ENCODE data around the gene PRR22.

Gene PRR22

DNA sequence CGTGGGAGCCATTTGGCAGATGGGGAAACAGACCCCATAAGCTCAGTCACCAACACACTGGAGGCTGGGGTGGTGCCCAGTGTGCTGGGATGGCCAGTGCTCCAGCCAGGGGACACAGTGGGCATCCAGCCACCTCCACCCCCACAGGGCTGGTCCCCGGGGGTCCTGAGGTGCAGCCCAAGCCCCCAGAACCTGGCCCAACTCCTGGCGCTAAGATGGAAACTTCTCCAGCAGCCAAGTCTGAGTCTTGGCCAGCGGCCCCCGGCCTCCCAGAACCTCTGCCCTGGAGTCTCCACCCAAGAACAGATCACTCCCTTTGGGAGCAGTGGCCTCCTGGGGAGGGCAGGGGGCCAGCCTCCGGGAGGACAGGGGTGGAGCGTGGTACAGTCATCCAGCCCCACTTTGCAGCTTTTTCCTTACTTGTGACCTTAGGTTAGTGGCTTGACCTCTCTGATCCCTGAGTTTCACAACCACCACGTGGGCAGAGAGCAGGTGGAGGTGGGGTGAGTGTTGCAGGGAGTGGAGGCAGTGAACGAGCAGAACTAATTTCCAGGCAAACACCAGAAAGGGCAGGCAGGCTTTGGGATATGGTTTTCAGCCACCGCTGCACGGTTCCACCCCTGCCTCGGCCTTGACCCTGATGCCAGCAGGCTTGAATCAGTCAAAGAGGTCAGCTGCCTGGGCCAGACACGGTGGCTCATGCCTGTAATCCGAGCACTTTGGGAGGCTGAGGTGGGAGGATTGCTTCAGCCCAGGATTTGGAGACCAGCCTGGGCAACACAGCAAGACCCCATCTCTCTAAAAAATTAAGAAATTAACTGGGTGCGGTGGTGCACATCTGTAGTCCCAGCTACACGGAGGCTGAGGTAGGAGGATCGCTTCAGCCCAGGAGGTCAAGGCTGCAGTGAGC is 16.1 kb upstream of the PRR22 start:
- DNase-seq (ENCODE audit: low read depth), result no peak
- TF ChIP-seq, protein P1, sequence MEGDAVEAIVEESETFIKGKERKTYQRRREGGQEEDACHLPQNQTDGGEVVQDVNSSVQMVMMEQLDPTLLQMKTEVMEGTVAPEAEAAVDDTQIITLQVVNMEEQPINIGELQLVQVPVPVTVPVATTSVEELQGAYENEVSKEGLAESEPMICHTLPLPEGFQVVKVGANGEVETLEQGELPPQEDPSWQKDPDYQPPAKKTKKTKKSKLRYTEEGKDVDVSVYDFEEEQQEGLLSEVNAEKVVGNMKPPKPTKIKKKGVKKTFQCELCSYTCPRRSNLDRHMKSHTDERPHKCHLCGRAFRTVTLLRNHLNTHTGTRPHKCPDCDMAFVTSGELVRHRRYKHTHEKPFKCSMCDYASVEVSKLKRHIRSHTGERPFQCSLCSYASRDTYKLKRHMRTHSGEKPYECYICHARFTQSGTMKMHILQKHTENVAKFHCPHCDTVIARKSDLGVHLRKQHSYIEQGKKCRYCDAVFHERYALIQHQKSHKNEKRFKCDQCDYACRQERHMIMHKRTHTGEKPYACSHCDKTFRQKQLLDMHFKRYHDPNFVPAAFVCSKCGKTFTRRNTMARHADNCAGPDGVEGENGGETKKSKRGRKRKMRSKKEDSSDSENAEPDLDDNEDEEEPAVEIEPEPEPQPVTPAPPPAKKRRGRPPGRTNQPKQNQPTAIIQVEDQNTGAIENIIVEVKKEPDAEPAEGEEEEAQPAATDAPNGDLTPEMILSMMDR (IDR thresholded peaks at IDR 0.05; ENCODE audit: low read length, missing control alignments), result no peak
- no peak overlapping the region for H3K4me3 ChIP-seq (replicated peaks; ENCODE audit: low read depth, low read length)

DNA sequence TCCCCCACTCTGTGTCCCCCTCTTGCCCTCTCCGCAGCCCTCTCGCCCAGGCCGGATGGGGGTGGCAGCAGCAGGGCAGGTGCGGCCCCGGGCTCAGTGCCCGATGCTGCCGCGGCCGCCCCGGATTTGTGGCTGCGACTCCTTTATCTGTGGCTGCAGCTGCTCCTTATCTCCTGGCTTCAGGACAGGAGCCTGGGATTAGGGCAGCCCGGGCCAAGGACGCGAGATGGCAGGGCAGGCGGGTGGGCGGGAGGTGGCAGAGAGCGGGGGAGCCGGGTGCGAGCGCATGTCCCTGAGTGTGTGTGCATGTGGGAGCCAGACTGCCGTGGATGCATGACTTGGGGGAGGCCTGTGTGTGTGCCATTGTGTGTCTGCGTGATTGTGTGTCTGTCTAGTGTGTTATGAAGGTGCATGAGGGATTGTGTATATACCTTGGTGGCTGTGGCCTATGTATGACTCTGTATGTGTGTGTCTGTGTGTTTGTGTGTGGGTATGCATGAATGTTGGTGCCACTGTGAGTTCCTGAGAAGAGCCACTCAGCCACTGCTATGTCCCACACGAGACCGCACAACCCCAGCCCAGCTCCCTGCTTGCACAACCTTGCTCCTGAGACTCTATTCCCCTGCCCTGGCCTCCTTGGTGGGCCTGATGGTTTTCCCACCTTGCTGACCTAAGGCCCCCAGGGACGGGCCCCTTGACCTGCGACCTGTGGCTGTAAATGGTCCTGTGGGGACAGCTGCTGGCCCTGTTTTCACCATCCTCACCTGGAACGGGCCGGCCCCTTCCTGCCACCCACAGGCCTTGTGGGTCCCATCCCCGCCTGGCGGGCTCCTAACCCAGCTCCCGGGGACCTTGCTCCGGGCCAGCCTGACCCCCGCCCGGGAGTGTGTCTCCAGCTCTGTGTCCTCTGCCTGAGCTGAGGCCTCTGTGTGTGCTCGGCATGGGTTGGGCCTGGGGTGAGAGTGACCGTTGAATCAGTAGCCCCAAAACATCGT is 15.0 kb upstream of the PRR22 start:
- no peak for DNase-seq (ENCODE audit: low read depth)
- TF ChIP-seq, protein P1 (IDR thresholded peaks at IDR 0.05; ENCODE audit: low read length, missing control alignments), result no peak
- no peak overlapping the region for H3K4me3 ChIP-seq (replicated peaks; ENCODE audit: low read depth, low read length)

GRCh38 chr19:5798244-5798643 is 13.7 kb upstream of the PRR22 start:
- TF ChIP-seq, protein P1 (IDR thresholded peaks at IDR 0.05; ENCODE audit: low read length, missing control alignments), result no peak
- no peak for DNase-seq (ENCODE audit: low read depth)
- H3K4me3 ChIP-seq (replicated peaks; ENCODE audit: low read depth, low read length), result no peak overlapping the region

GRCh38 chr19:5795382-5795919 is 10.9 kb upstream of the PRR22 start:
- no peak for DNase-seq (ENCODE audit: low read depth)
- no peak overlapping the region for H3K4me3 ChIP-seq (replicated peaks; ENCODE audit: low read depth, low read length)
- TF ChIP-seq, protein P1 (IDR thresholded peaks at IDR 0.05; ENCODE audit: low read length, missing control alignments), result no peak

- no peak for DNase-seq (ENCODE audit: low read depth)
- TF ChIP-seq, protein P1 (IDR thresholded peaks at IDR 0.05; ENCODE audit: low read length, missing control alignments), result no peak
- H3K4me3 ChIP-seq (replicated peaks; ENCODE audit: low read depth, low read length), result no peak overlapping the region
These were observed 8.6 kb upstream of the PRR22 start for GRCh38 chr19:5793188-5793587.

DNA sequence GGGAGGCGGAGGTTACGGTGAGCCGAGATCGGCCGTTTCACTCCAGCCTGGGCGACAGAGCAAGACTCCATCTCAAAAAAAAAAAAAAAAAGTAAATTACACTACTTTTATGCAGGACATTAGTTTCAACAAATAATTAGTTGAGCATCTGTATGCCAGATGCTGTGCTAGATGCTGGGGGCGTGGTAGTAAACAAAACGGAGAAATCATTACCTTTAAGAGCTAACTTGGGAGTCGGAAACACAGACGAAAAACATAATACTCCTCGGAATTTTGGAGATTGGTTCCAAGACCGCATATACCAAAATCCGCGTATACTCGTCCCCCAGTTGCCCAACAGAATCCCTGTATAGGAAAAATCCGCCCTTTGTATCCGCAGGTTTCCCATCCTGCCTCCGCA is 7.7 kb upstream of the PRR22 start:
- DNase-seq (ENCODE audit: low read depth), result no peak
- TF ChIP-seq, protein P1 (IDR thresholded peaks at IDR 0.05; ENCODE audit: low read length, missing control alignments), result no peak
- no peak overlapping the region for H3K4me3 ChIP-seq (replicated peaks; ENCODE audit: low read depth, low read length)

All from fibroblast of pulmonary artery (primary cell).